ENCODE data around the gene PDLIM4.
A peak's percentile ranks its signal among the peaks of the same experiment; 100 is the strongest.

Gene PDLIM4

GRCh38 chr5:132272311-132273210, 15.1 kb downstream of the PDLIM4 start:
- H3K4me3 ChIP-seq (ENCODE audit: low read length), result no peak overlapping the region
- TF ChIP-seq CTCF (conservative IDR thresholded peaks at IDR 0.05; ENCODE audit: low read length), result peak; percentile 80
- DNase-seq (ENCODE audit: low read depth), result peak; percentile 38

GRCh38 chr5:132273631-132274030, 16.1 kb downstream of the PDLIM4 start:
- DNase-seq (ENCODE audit: low read depth), result no peak
- no peak for TF ChIP-seq CTCF (conservative IDR thresholded peaks at IDR 0.05; ENCODE audit: low read length)
- no peak overlapping the region for H3K4me3 ChIP-seq (ENCODE audit: low read length)

- no peak for TF ChIP-seq CTCF (conservative IDR thresholded peaks at IDR 0.05; ENCODE audit: low read length)
- DNase-seq (ENCODE audit: low read depth), result no peak
- H3K4me3 ChIP-seq (ENCODE audit: low read length), result no peak overlapping the region
Measured at GRCh38 chr5:132274050-132274792, 16.7 kb downstream of the PDLIM4 start.

GRCh38 chr5:132275367-132276220, 18.1 kb downstream of the PDLIM4 start:
- no peak for DNase-seq (ENCODE audit: low read depth)

GRCh38 chr5:132277256-132277655, 19.8 kb downstream of the PDLIM4 start:
- no peak for DNase-seq (ENCODE audit: low read depth)
- TF ChIP-seq CTCF (conservative IDR thresholded peaks at IDR 0.05; ENCODE audit: low read length), result no peak
- no peak overlapping the region for H3K4me3 ChIP-seq (ENCODE audit: low read length)

More at GRCh38 chr5:132275367-132276220, 18.1 kb downstream of the PDLIM4 start:
- TF ChIP-seq CTCF (conservative IDR thresholded peaks at IDR 0.05; ENCODE audit: low read length), result no peak
- no peak overlapping the region for H3K4me3 ChIP-seq (ENCODE audit: low read length)

- no peak overlapping the region for H3K4me3 ChIP-seq (ENCODE audit: low read length)
- TF ChIP-seq CTCF (conservative IDR thresholded peaks at IDR 0.05; ENCODE audit: low read length), result no peak
- no peak for DNase-seq (ENCODE audit: low read depth)
Measured at GRCh38 chr5:132277971-132278853, 20.7 kb downstream of the PDLIM4 start.

Measured in AG10803 (cell line).